ENCODE measurements around the gene PTGDR. TPM values are rescaled to one million over a fixed set of nuclear protein-coding genes. Genes with fewer than 3 reads are reported as not detected.

The PTGDR gene
- total and polyA plus RNA-seq, 2 experiments from 2014 or later, result 0.06 TPM; not detected in 1

DNA sequence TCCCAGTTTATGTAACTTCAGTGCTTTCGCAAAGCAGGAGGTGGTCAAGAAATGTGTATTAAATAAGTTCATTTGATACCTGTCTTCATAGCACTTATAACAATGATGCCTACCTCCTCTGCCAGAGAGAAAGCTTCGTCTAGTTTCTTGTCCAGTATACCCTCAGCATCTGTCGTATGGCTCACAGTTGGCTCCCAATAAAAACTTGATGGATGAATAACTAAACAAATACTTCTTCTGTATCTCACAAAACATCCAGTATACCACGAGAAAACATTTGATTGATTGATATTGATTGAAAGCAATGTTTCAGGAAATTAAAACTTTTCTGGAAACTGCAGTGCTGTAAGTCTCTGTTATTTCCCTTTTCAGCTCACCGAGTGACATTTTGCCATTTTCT, 26.9 kb upstream of the PTGDR start:
- Histone ChIP-seq H3K4me3 (no peak overlapping the region), H3K4me2 (no peak overlapping the region), H2AFZ (no peak overlapping the region), H3K79me2 (replicated peaks; ENCODE audit: insufficient read depth) (no peaks in the 10 kb centered on the region), H3K27me3 (ENCODE audit: insufficient read depth) (no peaks in the 10 kb centered on the region), H3K36me3 (ENCODE audit: insufficient read depth) (no peaks in the 10 kb centered on the region), H3K9me2 (ENCODE audit: insufficient read depth) (no peaks in the 10 kb centered on the region), H4K20me1 (replicated peaks; ENCODE audit: insufficient read depth) (no peaks in the 10 kb centered on the region), H3K4me1 (ENCODE audit: insufficient read depth) (peaks cover 3% of the 10 kb centered on the region; the same call in 1 of the 2 replicates), H3K27ac (ENCODE audit: low read depth) (no peak overlapping the region), H3F3A (replicated peaks; ENCODE audit: low read depth) (no peaks in the 10 kb centered on the region)
- H3K9me3 Mint-ChIP-seq, result no peaks in the 10 kb centered on the region
- no peaks in the 10 kb centered on the region for H3K36me3 Mint-ChIP-seq (ENCODE audit: low read depth)
- H3K27ac Mint-ChIP-seq, result no peak overlapping the region
- no peak for ATAC-seq
- TF ChIP-seq JUNB (IDR thresholded peaks at IDR 0.05; ENCODE audit: unreplicated experiment), result no peak
- TF ChIP-seq STAT1 (IDR thresholded peaks at IDR 0.05; ENCODE audit: unreplicated experiment), result no peak
- TF ChIP-seq NANOG (IDR thresholded peaks at IDR 0.05; ENCODE audit: borderline replicate concordance), result no peak
- TF ChIP-seq ZNF331 (CRISPR knock-in tag; IDR thresholded peaks at IDR 0.05; ENCODE audit: low read depth), result no peak
- TF ChIP-seq POLR2AphosphoS5 (IDR thresholded peaks at IDR 0.05; ENCODE audit: low read depth), result no peak
- TF ChIP-seq, protein P1, sequence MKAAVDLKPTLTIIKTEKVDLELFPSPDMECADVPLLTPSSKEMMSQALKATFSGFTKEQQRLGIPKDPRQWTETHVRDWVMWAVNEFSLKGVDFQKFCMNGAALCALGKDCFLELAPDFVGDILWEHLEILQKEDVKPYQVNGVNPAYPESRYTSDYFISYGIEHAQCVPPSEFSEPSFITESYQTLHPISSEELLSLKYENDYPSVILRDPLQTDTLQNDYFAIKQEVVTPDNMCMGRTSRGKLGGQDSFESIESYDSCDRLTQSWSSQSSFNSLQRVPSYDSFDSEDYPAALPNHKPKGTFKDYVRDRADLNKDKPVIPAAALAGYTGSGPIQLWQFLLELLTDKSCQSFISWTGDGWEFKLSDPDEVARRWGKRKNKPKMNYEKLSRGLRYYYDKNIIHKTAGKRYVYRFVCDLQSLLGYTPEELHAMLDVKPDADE (IDR thresholded peaks at IDR 0.05), result no peak
- TF ChIP-seq, protein P2, sequence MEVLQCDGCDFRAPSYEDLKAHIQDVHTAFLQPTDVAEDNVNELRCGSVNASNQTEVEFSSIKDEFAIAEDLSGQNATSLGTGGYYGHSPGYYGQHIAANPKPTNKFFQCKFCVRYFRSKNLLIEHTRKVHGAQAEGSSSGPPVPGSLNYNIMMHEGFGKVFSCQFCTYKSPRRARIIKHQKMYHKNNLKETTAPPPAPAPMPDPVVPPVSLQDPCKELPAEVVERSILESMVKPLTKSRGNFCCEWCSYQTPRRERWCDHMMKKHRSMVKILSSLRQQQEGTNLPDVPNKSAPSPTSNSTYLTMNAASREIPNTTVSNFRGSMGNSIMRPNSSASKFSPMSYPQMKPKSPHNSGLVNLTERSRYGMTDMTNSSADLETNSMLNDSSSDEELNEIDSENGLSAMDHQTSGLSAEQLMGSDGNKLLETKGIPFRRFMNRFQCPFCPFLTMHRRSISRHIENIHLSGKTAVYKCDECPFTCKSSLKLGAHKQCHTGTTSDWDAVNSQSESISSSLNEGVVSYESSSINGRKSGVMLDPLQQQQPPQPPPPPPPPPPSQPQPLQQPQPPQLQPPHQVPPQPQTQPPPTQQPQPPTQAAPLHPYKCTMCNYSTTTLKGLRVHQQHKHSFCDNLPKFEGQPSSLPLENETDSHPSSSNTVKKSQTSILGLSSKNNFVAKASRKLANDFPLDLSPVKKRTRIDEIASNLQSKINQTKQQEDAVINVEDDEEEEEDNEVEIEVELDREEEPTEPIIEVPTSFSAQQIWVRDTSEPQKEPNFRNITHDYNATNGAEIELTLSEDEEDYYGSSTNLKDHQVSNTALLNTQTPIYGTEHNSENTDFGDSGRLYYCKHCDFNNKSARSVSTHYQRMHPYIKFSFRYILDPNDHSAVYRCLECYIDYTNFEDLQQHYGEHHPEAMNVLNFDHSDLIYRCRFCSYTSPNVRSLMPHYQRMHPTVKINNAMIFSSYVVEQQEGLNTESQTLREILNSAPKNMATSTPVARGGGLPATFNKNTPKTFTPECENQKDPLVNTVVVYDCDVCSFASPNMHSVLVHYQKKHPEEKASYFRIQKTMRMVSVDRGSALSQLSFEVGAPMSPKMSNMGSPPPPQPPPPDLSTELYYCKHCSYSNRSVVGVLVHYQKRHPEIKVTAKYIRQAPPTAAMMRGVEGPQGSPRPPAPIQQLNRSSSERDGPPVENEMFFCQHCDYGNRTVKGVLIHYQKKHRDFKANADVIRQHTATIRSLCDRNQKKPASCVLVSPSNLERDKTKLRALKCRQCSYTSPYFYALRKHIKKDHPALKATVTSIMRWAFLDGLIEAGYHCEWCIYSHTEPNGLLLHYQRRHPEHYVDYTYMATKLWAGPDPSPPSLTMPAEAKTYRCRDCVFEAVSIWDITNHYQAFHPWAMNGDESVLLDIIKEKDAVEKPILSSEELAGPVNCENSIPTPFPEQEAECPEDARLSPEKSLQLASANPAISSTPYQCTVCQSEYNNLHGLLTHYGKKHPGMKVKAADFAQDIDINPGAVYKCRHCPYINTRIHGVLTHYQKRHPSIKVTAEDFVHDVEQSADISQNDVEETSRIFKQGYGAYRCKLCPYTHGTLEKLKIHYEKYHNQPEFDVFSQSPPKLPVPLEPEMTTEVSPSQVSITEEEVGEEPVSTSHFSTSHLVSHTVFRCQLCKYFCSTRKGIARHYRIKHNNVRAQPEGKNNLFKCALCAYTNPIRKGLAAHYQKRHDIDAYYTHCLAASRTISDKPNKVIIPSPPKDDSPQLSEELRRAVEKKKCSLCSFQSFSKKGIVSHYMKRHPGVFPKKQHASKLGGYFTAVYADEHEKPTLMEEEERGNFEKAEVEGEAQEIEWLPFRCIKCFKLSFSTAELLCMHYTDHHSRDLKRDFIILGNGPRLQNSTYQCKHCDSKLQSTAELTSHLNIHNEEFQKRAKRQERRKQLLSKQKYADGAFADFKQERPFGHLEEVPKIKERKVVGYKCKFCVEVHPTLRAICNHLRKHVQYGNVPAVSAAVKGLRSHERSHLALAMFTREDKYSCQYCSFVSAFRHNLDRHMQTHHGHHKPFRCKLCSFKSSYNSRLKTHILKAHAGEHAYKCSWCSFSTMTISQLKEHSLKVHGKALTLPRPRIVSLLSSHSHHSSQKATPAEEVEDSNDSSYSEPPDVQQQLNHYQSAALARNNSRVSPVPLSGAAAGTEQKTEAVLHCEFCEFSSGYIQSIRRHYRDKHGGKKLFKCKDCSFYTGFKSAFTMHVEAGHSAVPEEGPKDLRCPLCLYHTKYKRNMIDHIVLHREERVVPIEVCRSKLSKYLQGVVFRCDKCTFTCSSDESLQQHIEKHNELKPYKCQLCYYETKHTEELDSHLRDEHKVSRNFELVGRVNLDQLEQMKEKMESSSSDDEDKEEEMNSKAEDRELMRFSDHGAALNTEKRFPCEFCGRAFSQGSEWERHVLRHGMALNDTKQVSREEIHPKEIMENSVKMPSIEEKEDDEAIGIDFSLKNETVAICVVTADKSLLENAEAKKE (CRISPR knock-in tag; IDR thresholded peaks at IDR 0.05), result no peak
- H3K4me3 Mint-ChIP-seq, result no peak overlapping the region
- no peak for DNase-seq (ENCODE audit: low spot score)
- H3K4me1 Mint-ChIP-seq, result peaks cover 17% of the 10 kb centered on the region
- no peaks in the 10 kb centered on the region for H3K27me3 Mint-ChIP-seq (ENCODE audit: insufficient read depth, low read depth, poor library complexity)

All from GM23338 (cell line).